GM23338 (cell line): ENCODE measurements around the gene CMSS1. TPM values are rescaled to one million over a fixed set of nuclear protein-coding genes. Genes with fewer than 3 reads are reported as not detected.

Source experiments
- ATAC-seq: fragments of 200-7000 bp; cut with Tn5 transposase; 3 replicates; pipeline ENCODE4 v1.9.1; 2020
- DNase-seq: peaks from one replicate; pipeline ENCODE4 v3.0.0-alpha.2; 2015; ENCODE audit warnings: low spot score
- H2AFZ ChIP-seq: fragments of 200-600 bp; sonication (generic); 2 replicates; pipeline ENCODE4 v1.8.0; 2016; ENCODE audit warnings: antibody characterized with exemption, mild to moderate bottlenecking, moderate library complexity
- H3F3A ChIP-seq: fragments of 200-600 bp; sonication (generic); replicated peaks from 2 replicates; pipeline ENCODE4 v1.8.0; 2017; ENCODE audit warnings: antibody characterized with exemption, mixed run types, low read depth
- H3K27ac ChIP-seq: fragments of 200-600 bp; sonication (generic); 2 replicates; pipeline ENCODE4 v1.6.1; 2016; ENCODE audit warnings: low read depth
- H3K27me3 ChIP-seq: fragments of 200-600 bp; sonication (generic); 2 replicates; pipeline ENCODE4 v1.8.0; 2016; ENCODE audit warnings: mild to moderate bottlenecking, mixed run types, moderate library complexity; ENCODE audit not compliant: insufficient read depth
- H3K36me3 ChIP-seq: fragments of 200-600 bp; sonication (generic); 2 replicates; pipeline ENCODE4 v1.8.0; 2016; ENCODE audit warnings: mild to moderate bottlenecking; ENCODE audit not compliant: insufficient read depth
- H3K4me1 ChIP-seq: fragments of 200-600 bp; sonication (generic); 2 replicates; pipeline ENCODE4 v1.8.0; 2016; ENCODE audit warnings: mild to moderate bottlenecking, moderate library complexity; ENCODE audit not compliant: insufficient read depth
- H3K4me2 ChIP-seq: fragments of 200-600 bp; sonication (generic); 2 replicates; pipeline ENCODE4 v1.7.1; 2017; ENCODE audit warnings: mixed run types
- H3K4me3 ChIP-seq: fragments of 200-600 bp; sonication (generic); 2 replicates; pipeline ENCODE4 v1.6.1; 2016; ENCODE audit warnings: mixed run types
- H3K79me2 ChIP-seq: fragments of 200-600 bp; sonication (generic); replicated peaks from 2 replicates; pipeline ENCODE4 v1.8.0; 2017; ENCODE audit warnings: mild to moderate bottlenecking; ENCODE audit not compliant: insufficient read depth
- H3K9me2 ChIP-seq: fragments of 200-600 bp; sonication (generic); 2 replicates; pipeline ENCODE4 v1.8.0; 2017; ENCODE audit not compliant: insufficient read depth
- H4K20me1 ChIP-seq: fragments of 200-600 bp; sonication (generic); replicated peaks from 2 replicates; pipeline ENCODE4 v1.8.0; 2017; ENCODE audit warnings: mild to moderate bottlenecking; ENCODE audit not compliant: insufficient read depth
- H3K27ac Mint-ChIP-seq: 2 replicates; pipeline ENCODE4 v1.8.0; 2020; ENCODE audit warnings: inconsistent platforms, mild to moderate bottlenecking, moderate library complexity, mixed read lengths
- H3K27me3 Mint-ChIP-seq: 3 replicates; pipeline ENCODE4 v1.8.0; 2022; ENCODE audit warnings: low read depth, mild to moderate bottlenecking, moderate library complexity, mixed read lengths, inconsistent platforms; ENCODE audit not compliant: insufficient read depth, poor library complexity
- H3K36me3 Mint-ChIP-seq: 3 replicates; pipeline ENCODE4 v1.8.0; 2021; ENCODE audit warnings: low read depth, mild to moderate bottlenecking, inconsistent platforms, moderate library complexity, mixed read lengths
- H3K4me1 Mint-ChIP-seq: 3 replicates; pipeline ENCODE4 v1.8.0; 2020; ENCODE audit warnings: mild to moderate bottlenecking, inconsistent platforms, mixed read lengths
- H3K4me3 Mint-ChIP-seq: 3 replicates; pipeline ENCODE4 v1.8.0; 2021; ENCODE audit warnings: moderate library complexity, mild to moderate bottlenecking, inconsistent platforms, mixed read lengths
- H3K9me3 Mint-ChIP-seq: 3 replicates; pipeline ENCODE4 v1.8.0; 2020; ENCODE audit warnings: moderate library complexity, mild to moderate bottlenecking, inconsistent platforms, mixed read lengths
- CREB1 ChIP-seq: fragments of 250-450 bp; sonication (Bioruptor Pico); IDR thresholded peaks from 2 replicates; pipeline ENCODE4 v1.5.0; 2020; ENCODE audit warnings: low read depth, mild to moderate bottlenecking, moderate library complexity
- ETS1 ChIP-seq: IDR thresholded peaks from 2 replicates; pipeline ENCODE4 v1.6.1; 2016; ENCODE audit warnings: antibody characterized with exemption
- EZH2phosphoT487 ChIP-seq: fragments of 200-600 bp; sonication (generic); IDR thresholded peaks from one replicate; pipeline ENCODE4 v1.8.1; 2018; ENCODE audit warnings: antibody characterized with exemption; ENCODE audit not compliant: unreplicated experiment
- NANOG ChIP-seq: IDR thresholded peaks from 2 replicates; pipeline ENCODE4 v1.6.1; 2016; ENCODE audit warnings: antibody characterized with exemption, borderline replicate concordance
- POLR2AphosphoS5 ChIP-seq: IDR thresholded peaks from 2 replicates; pipeline ENCODE4 v1.6.1; 2016; ENCODE audit warnings: antibody characterized with exemption, low read depth
- REST ChIP-seq: IDR thresholded peaks from one replicate; pipeline ENCODE4 v1.6.1; 2018; ENCODE audit warnings: antibody characterized with exemption; ENCODE audit not compliant: unreplicated experiment
- STAT1 ChIP-seq: IDR thresholded peaks from one replicate; pipeline ENCODE4 v1.6.1; 2016; ENCODE audit warnings: antibody characterized with exemption; ENCODE audit not compliant: unreplicated experiment
- ZNF114 ChIP-seq: fragments of 250-450 bp; sonication (Bioruptor Pico); IDR thresholded peaks from 2 replicates; pipeline ENCODE4 v1.5.0; 2020; ENCODE audit warnings: mild to moderate bottlenecking, moderate library complexity
- ZNF331 ChIP-seq: fragments of 250-450 bp; sonication (Bioruptor Pico); IDR thresholded peaks from 2 replicates; pipeline ENCODE4 v1.5.0; 2020; ENCODE audit warnings: low read depth, mild to moderate bottlenecking, moderate library complexity
- ZNF462 ChIP-seq: fragments of 250-450 bp; sonication (Bioruptor Pico); IDR thresholded peaks from 2 replicates; pipeline ENCODE4 v1.5.0; 2020; ENCODE audit warnings: mild to moderate bottlenecking, moderate library complexity
- polyA plus RNA-seq: library from polyadenylated mRNA; unstranded; fragments of >200 nt; fragmentation: Nextera tagmentation; extraction: Ambion mirVana; gene quantifications from 2 replicates; pipeline ENCODE4 v1.2.1, GENCODE V29; 2016
- total RNA-seq: library from RNA; depleted of rRNA; stranded (reverse); fragments of >200 nt; shearing (Covaris generic); gene quantifications from 2 replicates; pipeline ENCODE4 v1.2.3, GENCODE V29; 2014

The CMSS1 gene
- total and polyA plus RNA-seq, 2 experiments from 2014 or later, result 39.4 to 187 TPM

- TF ChIP-seq ZNF331 (CRISPR knock-in tag) (no peak), ETS1 (no peak), STAT1 (no peak), REST (no peak), EZH2phosphoT487 (no peak)
These were observed 356.3 kb downstream of the CMSS1 start (continued) for GRCh38 chr3:100173961-100174360.

- no peaks in the 10 kb centered on the region for H3K9me2 ChIP-seq
- H3K4me1 ChIP-seq, result 0 out of 2 replicates have a peak, but pooled peaks cover 4% of the 10 kb centered on the region
- H3K27me3 Mint-ChIP-seq, result peaks cover 3% of the 10 kb centered on the region
- no peak overlapping the region for H2AFZ ChIP-seq
- H3K4me3 Mint-ChIP-seq, result no peak overlapping the region
- H3K4me2 ChIP-seq, result no peak overlapping the region
- H3K36me3 Mint-ChIP-seq, result peaks cover 44% of the 10 kb centered on the region
- H3K27ac Mint-ChIP-seq, result no peak overlapping the region
- no peaks in the 10 kb centered on the region for H4K20me1 ChIP-seq
- ATAC-seq, result no peak
- peaks cover 27% of the 10 kb centered on the region for H3K9me3 Mint-ChIP-seq
- no peak for DNase-seq
- H3K27ac ChIP-seq, result no peak overlapping the region
- H3F3A ChIP-seq, result no peaks in the 10 kb centered on the region
- H3K27me3 ChIP-seq, result no peaks in the 10 kb centered on the region
- H3K4me1 Mint-ChIP-seq, result peaks cover 6% of the 10 kb centered on the region; the same call in 2 of the 3 replicates
- no peaks in the 10 kb centered on the region for H3K79me2 ChIP-seq
- no peak overlapping the region for H3K4me3 ChIP-seq
- peaks cover 14% of the 10 kb centered on the region for H3K36me3 ChIP-seq
- no peak for TF ChIP-seq STAT1
- no peak for TF ChIP-seq POLR2AphosphoS5
- TF ChIP-seq ZNF114 (CRISPR knock-in tag), result no peak
- no peak for TF ChIP-seq NANOG
- TF ChIP-seq EZH2phosphoT487, result no peak
- no peak for TF ChIP-seq CREB1 (CRISPR knock-in tag)
- no peak for TF ChIP-seq REST
- no peak for TF ChIP-seq ZNF462
These were observed 358.1 kb downstream of the CMSS1 start for GRCh38 chr3:100175637-100176280.
